ENCODE results near the gene SHROOM4.

The SHROOM4 gene

GRCh38 chrX:50776248-50776647 is 37.7 kb downstream of the SHROOM4 start:
- peak; percentile 4 for DNase-seq

- DNase-seq, result no peak
Observed at GRCh38 chrX:50771382-50771781, 42.6 kb downstream of the SHROOM4 start.

GRCh38 chrX:50770702-50771101 is 43.3 kb downstream of the SHROOM4 start:
- DNase-seq, result no peak

GRCh38 chrX:50769389-50770063 is 44.5 kb downstream of the SHROOM4 start:
- DNase-seq, result no peak

GRCh38 chrX:50768801-50769200 is 45.2 kb downstream of the SHROOM4 start:
- no peak for DNase-seq

- DNase-seq, result no peak
Observed at GRCh38 chrX:50765986-50766385, 48.0 kb downstream of the SHROOM4 start.

GRCh38 chrX:50762578-50762977 is 51.4 kb downstream of the SHROOM4 start:
- no peak for DNase-seq

- no peak for DNase-seq
Observed at GRCh38 chrX:50756276-50756675, 57.7 kb downstream of the SHROOM4 start.

- DNase-seq, result no peak
Observed at GRCh38 chrX:50751091-50751490, 62.9 kb downstream of the SHROOM4 start.

- no peak for DNase-seq
Observed at GRCh38 chrX:50747471-50747900, 66.5 kb downstream of the SHROOM4 start.

GRCh38 chrX:50736656-50737055 is 77.3 kb downstream of the SHROOM4 start:
- DNase-seq, result no peak

GRCh38 chrX:50726296-50726695 is 87.7 kb downstream of the SHROOM4 start:
- no peak for DNase-seq

- DNase-seq, result no peak
Observed at GRCh38 chrX:50725310-50725709, 88.7 kb downstream of the SHROOM4 start.

- peak; percentile 3 for DNase-seq
Observed at GRCh38 chrX:50723006-50723405, 91.0 kb downstream of the SHROOM4 start.

GRCh38 chrX:50721764-50722521 is 92.1 kb downstream of the SHROOM4 start:
- no peak for DNase-seq

- no peak for DNase-seq
Observed at GRCh38 chrX:50719614-50720013, 94.4 kb downstream of the SHROOM4 start.

GRCh38 chrX:50718776-50719175 is 95.2 kb downstream of the SHROOM4 start:
- DNase-seq, result no peak

- DNase-seq, result no peak
Observed at GRCh38 chrX:50716706-50717105, 97.3 kb downstream of the SHROOM4 start.

GRCh38 chrX:50712777-50713176 is 101.2 kb downstream of the SHROOM4 start:
- DNase-seq, result no peak

- DNase-seq, result no peak
Observed at GRCh38 chrX:50711907-50712306, 102.1 kb downstream of the SHROOM4 start.

- DNase-seq, result no peak
Observed at GRCh38 chrX:50707955-50708699, 105.9 kb downstream of the SHROOM4 start.

- DNase-seq, result no peak
Observed at GRCh38 chrX:50707405-50707804, 106.6 kb downstream of the SHROOM4 start.

- DNase-seq, result no peak
Observed at GRCh38 chrX:50705042-50705441, 109.0 kb downstream of the SHROOM4 start.

- no peak for DNase-seq
Observed at GRCh38 chrX:50704360-50704759, 109.6 kb downstream of the SHROOM4 start.

Data from kidney glomerular epithelial cell (primary cell).